ENCODE data around the gene MAEL.
A peak's percentile ranks its signal among the peaks of the same experiment; 100 is the strongest.

Gene MAEL
- total RNA-seq, result 0 to 0.07 (median 0) reads per million in 3 experiments

- DNase-seq, result no peak
Measured at GRCh38 chr1:166988974-166989515, at the start of gene MAEL. MAEL (plus strand) TSS chr1:166989280; CDS start chr1:166989353, 73 bp downstream.

GRCh38 chr1:166939741-166940375, 49.2 kb upstream of the MAEL start:
- DNase-seq, result no peak

- no peak for DNase-seq
Measured at GRCh38 chr1:166944186-166944967, 44.7 kb upstream of the MAEL start.

GRCh38 chr1:166947398-166948043, 41.6 kb upstream of the MAEL start:
- no peak for DNase-seq

GRCh38 chr1:166948856-166949350, 40.2 kb upstream of the MAEL start:
- no peak for DNase-seq

GRCh38 chr1:166950156-166950555, 38.9 kb upstream of the MAEL start:
- DNase-seq, result no peak

GRCh38 chr1:166951050-166951449, 38.0 kb upstream of the MAEL start:
- no peak for DNase-seq

GRCh38 chr1:166952002-166952746, 36.9 kb upstream of the MAEL start:
- DNase-seq, result no peak

- no peak for DNase-seq
Measured at GRCh38 chr1:166953491-166953890, 35.6 kb upstream of the MAEL start.

- DNase-seq, result no peak
Measured at GRCh38 chr1:166956057-166956850, 32.8 kb upstream of the MAEL start.

GRCh38 chr1:166956872-166957271, 32.2 kb upstream of the MAEL start:
- DNase-seq, result no peak

- no peak for DNase-seq
Measured at GRCh38 chr1:166960858-166961474, 28.1 kb upstream of the MAEL start.

GRCh38 chr1:166969074-166969677, 19.9 kb upstream of the MAEL start:
- no peak for DNase-seq

- no peak for DNase-seq
Measured at GRCh38 chr1:166971252-166971651, 17.8 kb upstream of the MAEL start.

- DNase-seq, result no peak
Measured at GRCh38 chr1:166972193-166972592, 16.9 kb upstream of the MAEL start.

GRCh38 chr1:166972826-166973225, 16.3 kb upstream of the MAEL start:
- no peak for DNase-seq

GRCh38 chr1:166974647-166975345, 14.3 kb upstream of the MAEL start:
- no peak for DNase-seq

- DNase-seq, result peak; percentile 43
Measured at GRCh38 chr1:166975361-166976129, 13.5 kb upstream of the MAEL start, which contains the start of gene ILDR2. ILDR2 (minus strand) TSS chr1:166975540; CDS start chr1:166975268, 272 bp downstream.

- DNase-seq, result no peak
Measured at GRCh38 chr1:166977951-166978350, 11.1 kb upstream of the MAEL start.
